Right lobe of liver (tissue), 4 donors: ENCODE data around the gene BCAN.

Source experiments
- POLR2A ChIP-seq: fragments of 450-650 bp; IDR thresholded peaks from one replicate; pipeline ENCODE4 v1.6.1; 2017; ENCODE audit warnings: antibody characterized with exemption, mild to moderate bottlenecking
- TF ChIP-seq, protein P1 (sequence below), 4 donors: fragments of 200-600 bp in 3 of 4; fragments of 450-650 bp in 1 of 4; IDR thresholded peaks; one replicate each; pipeline versions ENCODE4 v1.5.1 to v1.8.0; 2016 to 2022; ENCODE audit warnings: antibody characterized with exemption in 4 of 4, mild to moderate bottlenecking in 2 of 4
- donor health status: DM: no; HTN: no; CAD: no.
- donor health status: DM: no; HTN: no; CAD: no.
- donor health status: DM: no; HTN: yes; CAD: no.

DNA sequence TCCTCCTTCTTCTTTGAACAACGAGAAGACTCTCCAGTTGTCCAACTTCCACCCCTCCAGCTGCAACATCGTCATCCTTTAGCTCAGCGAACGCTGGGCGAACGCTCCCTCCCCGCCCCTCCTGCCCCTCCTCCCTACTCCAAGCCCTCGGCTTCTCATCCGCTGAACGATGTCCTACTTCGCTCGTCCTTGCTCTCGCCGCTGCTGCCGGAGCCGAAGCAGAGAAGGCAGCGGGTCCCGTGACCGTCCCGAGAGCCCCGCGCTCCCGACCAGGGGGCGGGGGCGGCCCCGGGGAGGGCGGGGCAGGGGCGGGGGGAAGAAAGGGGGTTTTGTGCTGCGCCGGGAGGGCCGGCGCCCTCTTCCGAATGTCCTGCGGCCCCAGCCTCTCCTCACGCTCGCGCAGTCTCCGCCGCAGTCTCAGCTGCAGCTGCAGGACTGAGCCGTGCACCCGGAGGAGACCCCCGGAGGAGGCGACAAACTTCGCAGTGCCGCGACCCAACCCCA lies at the start of gene BCAN:
- TF ChIP-seq, protein P1, sequence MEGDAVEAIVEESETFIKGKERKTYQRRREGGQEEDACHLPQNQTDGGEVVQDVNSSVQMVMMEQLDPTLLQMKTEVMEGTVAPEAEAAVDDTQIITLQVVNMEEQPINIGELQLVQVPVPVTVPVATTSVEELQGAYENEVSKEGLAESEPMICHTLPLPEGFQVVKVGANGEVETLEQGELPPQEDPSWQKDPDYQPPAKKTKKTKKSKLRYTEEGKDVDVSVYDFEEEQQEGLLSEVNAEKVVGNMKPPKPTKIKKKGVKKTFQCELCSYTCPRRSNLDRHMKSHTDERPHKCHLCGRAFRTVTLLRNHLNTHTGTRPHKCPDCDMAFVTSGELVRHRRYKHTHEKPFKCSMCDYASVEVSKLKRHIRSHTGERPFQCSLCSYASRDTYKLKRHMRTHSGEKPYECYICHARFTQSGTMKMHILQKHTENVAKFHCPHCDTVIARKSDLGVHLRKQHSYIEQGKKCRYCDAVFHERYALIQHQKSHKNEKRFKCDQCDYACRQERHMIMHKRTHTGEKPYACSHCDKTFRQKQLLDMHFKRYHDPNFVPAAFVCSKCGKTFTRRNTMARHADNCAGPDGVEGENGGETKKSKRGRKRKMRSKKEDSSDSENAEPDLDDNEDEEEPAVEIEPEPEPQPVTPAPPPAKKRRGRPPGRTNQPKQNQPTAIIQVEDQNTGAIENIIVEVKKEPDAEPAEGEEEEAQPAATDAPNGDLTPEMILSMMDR (IDR thresholded peaks at IDR 0.05) = no peak
- no peak for TF ChIP-seq POLR2A
